GM19452 (cell line): ENCODE results near the gene JARID2.
A peak's percentile ranks its signal among the peaks of the same experiment; 100 is the strongest.

ENCODE experiments used
- ATAC-seq: cut with Tn5 transposase; IDR thresholded peaks from one replicate; pipeline ENCODE4 v1.9.1; 2021; ENCODE audit not compliant: unreplicated experiment

JARID2 gene

DNA sequence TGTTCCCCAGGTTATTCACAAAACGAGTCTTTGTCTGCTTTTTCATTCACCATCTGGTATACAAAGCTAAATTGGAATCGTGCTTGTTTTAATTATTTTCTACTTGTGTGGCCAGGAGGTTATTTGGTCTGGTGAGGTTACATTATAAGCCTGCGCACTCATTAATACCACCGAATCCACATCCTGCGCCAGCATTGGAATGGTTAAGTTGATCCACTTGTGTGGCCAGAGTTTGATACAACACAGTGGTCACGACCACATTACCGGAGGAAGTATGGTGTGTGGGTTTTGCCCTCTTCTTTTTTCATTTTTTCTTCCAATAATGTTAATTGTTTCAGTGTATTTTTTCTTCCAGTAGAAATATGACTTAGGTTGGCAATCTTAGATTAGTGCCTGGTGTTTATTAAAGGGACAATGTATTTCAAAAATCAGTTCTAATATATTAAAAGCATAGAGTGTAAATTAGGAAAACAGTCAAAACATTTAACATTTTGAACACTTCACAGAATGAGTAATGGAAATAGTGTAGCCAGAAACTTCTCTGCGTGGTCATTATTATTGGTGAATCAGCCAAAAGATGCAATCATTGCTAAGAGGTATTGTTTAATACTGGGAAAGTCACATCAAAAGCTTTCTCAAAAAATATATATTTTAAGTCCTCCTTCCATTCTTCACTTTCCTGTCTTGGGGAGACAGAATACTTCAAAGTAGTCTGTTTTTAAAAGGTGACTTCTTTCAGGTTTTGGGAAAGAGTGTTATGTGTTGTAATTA, 84.5 kb downstream of the JARID2 start:
- no peak for ATAC-seq

DNA sequence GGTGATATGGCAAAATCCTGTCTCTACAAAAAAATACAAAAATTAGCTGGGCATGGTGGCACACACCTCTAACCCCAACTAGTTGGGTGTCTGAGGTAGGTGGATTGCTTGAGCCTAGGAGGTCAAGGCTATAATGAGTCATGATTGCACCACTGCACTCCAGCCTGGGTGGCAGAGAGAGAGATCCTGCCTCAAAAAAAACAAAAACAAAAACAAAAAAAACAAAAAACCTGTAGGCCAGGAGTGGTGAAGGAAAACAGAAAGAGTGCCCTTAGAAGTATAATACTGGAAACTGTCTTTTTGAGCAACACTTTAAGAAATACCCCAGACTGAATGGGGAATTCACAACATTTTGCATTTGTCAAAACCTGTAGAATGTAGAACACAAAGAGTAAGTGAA, 85.3 kb downstream of the JARID2 start:
- ATAC-seq, result no peak

DNA sequence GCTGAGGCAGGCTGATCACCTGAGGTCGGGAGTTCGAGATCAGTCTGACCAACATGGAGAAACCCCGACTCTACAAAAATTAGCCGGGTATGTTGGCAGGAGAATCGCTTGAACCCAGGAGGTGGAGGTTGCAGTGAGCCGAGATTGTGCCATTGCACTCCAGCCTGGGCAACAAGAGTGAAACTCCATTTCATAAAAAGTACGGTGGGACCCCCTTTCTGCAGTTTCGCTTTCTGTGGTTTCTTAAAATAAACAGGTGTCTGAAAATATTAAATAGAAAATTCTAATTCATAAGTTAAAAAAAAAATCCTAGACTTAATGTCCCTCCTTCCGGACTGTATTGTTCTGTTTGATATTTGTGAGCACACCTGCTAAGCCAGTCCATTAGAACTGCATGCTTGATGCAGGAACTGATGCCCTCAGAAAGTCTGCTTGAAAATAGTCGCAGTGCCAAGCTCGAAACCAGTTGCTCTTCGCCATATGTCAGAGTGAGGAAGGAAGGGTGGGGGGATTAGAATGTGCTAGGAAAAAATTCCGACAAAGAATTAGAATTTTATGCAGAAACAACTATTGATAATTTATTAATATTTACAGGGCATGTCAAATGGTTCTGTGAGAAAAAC, 85.9 kb downstream of the JARID2 start:
- no peak for ATAC-seq

DNA sequence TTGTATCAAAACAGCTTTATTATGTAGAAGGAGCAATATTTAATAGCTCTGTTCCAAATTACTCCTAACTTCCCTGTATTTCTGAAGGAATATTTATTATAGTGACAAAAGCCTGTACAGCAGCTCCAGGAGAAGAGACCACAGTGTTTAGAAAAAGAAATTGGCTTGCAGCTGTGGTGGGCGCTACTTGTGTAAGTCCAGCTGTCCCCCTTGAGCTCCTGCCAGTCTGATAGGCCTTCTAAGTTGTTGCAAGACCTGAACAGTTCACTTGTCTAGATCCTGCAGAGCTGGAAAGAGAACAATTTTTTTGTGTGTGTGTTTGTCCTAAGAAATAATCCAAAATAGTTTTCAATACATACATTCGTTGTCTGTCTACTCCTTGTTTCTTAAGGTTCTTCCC, 86.6 kb downstream of the JARID2 start:
- ATAC-seq, result no peak

DNA sequence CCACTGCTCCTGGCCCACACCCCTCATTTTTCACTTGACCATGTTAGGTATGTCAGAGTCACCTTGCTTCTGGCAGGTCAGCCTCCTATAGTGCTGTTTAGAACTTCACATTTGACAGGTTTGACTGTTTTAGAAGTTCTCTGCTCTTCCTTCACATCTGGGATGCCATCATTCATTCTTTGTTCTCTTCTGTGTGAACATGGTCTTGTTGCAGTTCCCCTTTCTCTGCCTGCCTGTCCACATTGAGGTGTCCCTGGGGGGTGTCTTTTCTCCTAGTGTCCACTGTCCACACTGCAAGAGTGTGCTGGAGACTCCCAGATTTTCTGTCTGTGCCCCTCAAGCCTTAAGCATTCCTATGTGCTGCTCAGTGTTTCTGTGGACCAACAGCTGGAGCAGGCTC, 89.5 kb downstream of the JARID2 start:
- no peak for ATAC-seq

DNA sequence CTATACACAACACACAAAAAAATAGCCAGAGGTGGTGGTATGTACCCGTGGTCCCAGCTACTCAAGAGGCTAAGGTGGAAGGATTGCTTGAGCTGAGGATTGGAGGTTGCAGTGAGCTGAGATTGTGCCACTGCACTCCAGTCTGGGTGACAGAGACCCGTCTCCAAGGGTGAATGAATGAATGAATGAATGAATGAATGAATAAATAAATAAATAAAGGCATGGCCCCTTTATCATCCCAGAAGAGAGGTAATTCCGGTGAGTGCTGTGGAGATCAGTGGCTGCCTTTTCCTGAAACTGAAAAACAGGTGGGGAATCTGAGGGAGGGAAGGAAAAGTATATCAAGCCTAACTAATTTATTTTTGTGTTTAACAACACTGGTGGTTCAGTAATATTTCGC, 90.0 kb downstream of the JARID2 start:
- no peak for ATAC-seq

DNA sequence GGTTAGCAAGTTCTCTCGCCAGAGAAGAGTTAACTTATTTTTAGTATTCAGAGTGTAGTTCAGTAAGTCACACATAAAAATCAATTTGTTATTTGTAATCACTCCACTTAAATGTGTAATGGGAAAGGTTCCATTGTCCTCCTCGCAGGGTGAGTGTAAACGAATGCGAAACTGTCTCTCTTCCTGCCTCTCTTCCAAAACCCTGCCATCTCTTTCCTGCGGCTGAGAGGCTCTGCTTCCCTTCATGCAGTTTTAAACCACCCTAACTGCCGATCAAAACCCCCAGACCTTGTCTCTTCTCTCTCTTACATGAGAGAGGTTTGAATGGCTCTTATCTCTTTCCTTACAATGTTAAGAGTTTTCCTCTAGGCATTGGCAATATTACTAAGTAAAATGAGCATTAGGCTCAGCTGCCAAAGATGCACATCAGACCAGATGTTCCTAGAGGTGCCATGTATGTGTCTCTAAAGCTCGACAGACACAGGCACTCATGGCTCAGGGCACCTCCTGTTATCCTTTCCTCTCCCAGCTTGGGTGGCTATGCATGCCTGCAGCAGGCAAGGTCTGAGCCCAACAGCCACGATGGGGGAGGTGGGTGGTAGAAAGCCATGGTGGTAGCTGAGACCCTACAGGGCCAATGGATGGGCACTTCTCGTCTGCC, 91.2 kb downstream of the JARID2 start:
- ATAC-seq, result no peak

DNA sequence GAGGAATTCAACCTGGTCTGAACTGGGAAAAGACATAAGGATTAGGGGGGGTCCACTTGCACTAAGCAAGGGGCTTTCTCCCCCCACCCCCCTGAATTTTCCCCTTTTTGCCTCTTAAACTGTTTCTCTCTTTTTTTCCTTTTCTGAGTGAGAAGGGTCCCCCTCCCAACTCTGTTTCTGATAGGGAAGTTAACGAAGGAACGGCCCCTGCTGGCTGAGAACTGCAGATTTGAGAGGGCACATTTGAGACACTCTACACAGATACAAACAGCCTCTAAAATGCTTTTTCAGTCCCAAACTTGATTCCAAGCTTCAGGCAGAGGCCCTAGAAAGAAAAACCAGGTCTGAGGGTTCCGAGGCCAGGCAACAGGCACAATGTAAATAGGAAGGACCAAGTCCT, 91.7 kb downstream of the JARID2 start:
- no peak for ATAC-seq

DNA sequence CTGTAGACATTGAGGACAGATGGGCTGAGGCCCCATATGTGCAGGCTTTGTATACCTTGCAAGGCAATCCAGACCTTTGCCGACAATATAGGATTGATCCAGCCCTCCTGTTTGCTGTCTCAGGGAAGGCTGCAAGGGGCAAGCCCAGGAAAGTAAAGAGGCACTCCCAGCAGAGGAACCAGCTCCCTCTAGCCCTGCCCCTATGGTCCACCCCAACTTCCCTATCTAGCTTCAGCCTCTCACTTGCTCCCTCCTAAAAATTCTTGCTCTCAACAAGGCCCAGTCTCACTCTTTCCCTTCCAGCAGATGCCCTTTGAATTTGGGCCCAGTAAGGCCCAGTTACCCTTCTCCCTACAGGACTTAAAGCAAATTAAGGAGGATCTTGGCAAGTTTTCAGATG, 92.6 kb downstream of the JARID2 start:
- ATAC-seq, result no peak

DNA sequence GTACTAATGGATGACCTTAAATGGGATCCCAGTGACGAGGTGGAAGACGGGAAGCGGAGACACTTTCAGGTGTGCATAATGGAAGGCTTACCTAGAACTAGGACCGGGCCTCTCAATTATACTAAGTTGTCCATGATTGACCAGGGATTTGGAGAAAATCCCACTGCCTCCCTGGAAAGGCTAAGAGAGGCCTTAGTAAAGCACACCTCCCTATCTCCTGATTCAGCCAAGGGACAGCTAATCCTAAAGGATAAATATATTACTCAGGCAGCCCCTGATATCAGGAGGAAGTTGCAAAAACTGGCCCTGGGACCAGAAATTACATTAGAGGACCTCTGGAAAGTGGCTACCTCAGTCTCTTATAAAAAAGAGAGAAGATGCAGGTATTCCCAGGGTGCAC, 93.2 kb downstream of the JARID2 start:
- ATAC-seq, result no peak

DNA sequence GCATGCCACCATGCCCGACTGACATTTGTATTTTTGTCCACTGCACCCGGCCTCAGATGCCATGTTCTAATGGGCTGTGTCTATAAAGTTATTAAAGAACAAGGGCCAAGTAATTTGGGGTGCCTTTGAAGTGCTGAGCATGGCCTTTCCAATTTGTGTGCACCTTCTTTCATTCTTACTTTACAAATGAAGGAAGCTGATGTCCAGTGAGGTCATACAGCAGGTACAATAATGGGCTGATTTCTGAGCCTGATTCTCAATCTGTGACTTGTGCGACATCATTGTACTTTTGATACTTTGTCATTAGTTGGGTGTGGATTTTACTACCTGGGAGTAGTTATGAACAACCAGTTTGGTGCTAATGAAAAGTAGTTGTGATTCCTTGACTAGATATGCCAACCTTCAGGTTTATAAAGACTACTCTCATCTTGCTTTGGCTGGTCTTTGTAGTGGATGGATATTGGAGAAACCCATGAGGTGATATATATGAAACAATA, 94.3 kb downstream of the JARID2 start:
- ATAC-seq, result no peak

DNA sequence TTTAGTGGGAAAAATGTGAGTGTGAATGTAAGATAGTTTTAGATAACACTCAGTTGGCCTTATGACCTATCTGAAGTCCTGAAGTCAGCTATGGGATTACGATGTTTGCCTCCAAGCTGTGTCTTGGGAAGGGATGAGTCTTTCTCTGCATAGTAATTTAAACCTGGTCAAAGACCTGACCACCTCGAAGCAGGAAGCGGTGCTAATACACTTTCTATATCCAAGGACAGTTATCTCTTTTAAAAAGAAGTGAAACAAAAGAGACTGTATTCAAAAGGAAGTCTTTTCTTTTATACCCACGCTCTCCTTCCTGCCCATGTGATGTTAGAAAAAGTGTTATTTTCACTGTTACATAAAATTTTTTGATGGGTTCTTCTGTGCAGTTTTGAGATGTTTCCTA, 94.9 kb downstream of the JARID2 start:
- peak; percentile 54 for ATAC-seq

DNA sequence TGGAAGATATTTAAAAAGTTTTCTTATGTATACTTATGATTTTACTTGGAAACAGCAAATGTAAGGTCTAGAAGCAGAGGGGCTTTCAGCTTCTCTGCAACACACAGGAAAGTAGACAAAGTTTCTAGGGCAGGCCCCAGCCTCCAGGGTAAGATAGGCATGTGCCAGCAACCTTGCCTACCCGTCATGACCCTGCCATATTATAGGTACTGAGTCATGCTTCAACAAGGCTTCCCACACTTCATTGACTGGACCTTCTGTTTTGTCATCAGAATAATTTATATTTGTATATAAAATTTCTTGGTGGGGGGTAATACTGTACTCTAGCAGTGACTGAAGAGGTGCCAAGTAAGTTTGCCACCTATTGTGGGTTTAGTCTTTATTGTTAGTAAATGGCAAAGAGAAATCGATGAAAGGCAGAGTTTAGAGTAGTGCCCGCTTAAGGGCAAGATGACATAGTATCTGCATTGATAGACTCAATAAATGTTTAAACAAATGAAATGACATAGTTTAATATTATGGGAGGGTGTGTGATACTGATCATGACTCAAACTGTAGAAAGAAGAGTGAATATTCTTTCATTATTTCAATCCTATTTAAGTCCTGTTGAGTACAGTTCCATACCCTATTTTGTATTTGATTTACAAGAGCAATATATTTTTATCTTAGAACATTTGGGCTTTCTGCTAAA, 95.6 kb downstream of the JARID2 start:
- ATAC-seq, result no peak

DNA sequence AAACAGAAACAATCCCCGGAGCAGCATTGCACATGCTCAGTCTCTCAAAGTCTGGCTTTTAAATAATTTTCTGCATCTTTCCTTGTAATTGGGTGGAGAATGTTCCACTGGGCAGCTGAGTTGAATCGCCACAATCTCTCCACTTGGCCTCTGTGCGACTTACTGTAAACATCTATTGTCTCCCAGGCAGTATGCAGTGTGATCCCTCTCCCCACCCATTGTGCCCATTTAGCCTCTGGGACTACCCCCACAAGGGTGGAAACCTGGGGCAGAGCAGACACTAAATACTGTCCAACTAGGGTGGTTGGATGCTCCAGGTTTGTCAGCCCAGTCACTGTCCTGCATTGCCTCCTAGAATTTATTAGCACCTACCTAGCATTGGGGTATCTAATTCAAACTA, 96.2 kb downstream of the JARID2 start:
- no peak for ATAC-seq

DNA sequence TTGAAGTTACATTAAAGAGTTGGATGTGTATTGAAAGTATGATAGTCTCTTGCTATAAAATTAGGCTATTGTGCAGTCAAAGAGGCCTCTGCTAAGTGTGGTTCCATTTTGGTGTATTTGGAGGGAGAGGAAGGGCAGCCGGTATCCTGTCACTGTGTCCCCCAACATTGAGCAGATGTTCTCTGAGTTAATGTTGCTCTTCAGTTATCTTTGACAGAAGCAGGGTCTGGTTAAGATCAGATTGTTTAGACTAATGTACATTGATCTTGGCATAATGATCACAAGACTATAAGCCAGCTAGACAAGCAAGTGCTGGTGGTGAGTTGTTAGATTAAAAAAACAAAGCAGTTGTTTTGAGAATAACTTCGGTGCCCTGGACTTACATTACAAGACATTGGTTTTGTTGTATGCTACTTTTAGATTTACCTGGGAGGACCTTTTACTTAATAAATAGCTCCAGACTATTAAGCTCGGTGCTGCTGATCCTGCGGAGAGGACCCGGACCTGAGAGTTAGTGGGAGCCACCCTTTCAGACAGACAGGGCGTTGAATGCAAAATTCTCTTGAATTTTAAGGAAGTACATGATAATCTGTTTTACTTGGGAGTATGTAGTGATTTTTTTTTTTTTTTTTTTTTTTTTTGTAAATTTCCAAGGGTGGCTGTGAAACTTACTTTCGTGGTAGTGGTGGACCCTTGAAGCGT, 97.8 kb downstream of the JARID2 start:
- no peak for ATAC-seq

DNA sequence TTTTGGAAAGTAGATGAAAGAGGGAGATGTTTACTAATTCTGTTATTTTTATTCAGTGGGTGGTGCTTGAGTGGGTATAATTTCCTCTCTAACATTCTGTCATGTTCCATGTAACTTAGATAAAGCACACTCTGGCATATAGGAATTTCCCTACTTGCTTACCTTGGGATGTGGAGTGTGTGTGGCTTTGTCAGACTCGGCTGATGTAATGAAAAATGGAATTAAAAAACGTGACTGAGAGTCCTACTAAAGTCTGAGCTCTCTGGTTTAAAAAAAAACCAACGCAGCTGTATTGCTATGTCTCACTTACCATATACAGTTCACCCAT, 98.3 kb downstream of the JARID2 start:
- ATAC-seq, result no peak

DNA sequence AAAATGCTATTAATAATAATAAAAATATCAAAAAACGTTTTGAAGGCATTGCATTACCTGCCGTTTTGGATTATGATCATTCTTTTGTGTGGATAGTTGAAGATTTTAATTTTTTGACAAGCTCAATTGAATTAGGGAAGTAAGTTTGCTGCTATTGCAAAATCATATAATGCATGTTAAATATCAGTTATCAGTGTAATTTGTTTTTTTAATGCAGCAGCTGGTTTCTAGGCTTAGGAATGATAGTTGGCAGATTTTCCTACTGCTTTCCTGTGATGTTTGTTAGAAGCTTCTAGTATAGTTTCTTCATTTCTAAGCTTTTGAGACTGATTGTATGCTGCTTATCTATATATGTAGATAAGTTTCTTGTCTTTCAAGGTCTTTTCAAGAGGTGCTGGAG, 99.0 kb downstream of the JARID2 start:
- ATAC-seq, result no peak

DNA sequence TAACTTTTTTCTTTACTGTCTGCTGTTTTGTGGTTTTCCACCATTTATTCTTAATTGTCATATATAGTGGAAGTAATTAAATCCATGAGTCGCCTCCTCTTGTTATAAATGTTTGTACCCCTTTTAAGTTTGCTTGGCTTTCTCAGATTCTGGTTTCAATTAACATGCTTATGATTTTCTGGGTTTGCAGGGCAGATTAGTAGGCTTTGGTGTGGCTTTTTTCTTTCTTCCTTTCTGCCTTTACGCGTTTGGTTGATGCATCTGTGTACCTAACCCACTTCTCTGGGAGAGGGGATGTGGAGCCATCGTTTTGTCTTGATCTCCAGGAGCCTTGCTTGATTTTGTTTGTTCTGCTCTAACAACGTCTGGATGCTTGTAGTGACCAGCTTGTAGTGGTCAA, 100.4 kb downstream of the JARID2 start:
- no peak for ATAC-seq

DNA sequence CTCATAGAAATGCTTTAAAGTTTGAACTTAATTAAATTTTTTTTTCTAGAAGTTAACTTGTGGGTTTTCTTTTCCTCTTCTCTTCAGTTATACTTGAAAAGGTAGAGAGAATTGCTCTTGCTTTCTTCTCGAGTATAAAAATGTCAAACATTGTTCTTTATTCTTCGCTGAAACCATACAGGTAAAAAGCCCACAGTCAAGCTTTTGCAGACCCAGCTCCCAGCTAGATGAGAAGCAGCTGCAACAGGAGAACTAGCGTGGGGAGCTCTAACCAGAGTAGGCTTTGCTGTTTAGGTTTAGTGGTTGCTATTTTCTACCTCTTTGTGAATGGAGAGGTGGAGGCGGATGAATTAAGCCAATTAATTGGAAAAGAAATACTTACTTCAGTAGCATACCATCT, 102.7 kb downstream of the JARID2 start:
- no peak for ATAC-seq

DNA sequence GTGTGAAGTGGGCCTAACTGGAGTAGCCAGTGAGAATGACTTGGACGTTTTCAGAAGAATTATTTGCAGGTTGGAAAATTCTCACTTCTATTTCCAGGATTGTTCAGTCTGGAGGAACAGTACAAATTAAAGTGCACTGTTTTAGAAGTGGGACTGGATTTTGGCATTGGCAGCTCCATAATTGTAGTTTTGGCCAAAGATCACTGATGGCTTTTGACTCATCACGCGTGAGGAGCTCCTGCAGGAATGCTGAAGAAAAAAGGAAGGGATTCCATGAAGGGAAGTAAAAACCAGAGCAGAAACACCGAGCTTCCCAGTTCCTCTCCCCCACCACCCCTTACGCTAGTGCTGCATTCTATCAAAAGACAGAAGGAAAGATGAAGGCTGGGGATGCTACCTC, 103.5 kb downstream of the JARID2 start:
- no peak for ATAC-seq

DNA sequence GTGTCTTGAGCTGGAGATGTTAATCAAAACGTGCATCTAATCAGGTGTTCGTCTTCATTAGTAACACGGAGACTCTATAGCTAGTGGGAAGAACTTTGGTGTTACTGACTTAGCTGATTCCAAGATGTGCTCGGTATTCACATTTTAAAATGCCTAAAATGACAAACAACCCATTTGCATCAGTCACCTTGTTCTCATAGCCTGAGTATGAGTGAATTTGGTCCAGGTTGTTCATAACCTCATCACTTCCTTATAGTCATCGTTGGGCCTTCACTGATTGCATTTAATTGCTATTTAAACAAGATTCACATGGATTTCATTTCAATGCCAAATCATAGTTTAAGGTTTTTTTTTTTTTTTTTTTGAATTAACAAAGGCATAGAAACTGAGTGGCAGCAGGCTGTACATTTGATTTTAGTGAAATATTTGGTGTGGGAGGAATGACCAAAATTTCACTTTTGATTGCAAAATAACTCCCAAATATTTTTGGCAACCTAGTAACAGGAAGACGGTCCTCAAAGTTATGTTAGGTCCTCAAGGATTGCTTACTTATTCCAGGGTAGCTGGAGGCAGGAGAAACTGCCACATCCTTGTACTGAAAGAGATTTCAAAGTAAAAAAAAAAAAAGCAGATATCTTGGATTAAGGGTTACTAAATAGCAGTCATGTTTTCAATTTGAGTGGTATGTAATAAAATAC, 104.7 kb downstream of the JARID2 start:
- no peak for ATAC-seq
